ENCODE results near the gene ANO1.

GRCh38 chr11:70206982-70207376 is 128.9 kb downstream of the ANO1 start:
- no peak for TF ChIP-seq PATZ1 (CRISPR knock-in tag; IDR thresholded peaks at IDR 0.05; ENCODE audit: borderline replicate concordance)
- TF ChIP-seq CREB5 (CRISPR knock-in tag; IDR thresholded peaks at IDR 0.05; ENCODE audit: low read depth), result no peak

All from SK-N-SH treated with all-trans-retinoic acid at 6 μM for 48 hours (cell line).